Hepatocyte (in vitro differentiated cells): Measurements from ENCODE around the gene TRIM42.

Source experiments
- CTCF ChIP-seq: fragments of 200-600 bp; sonication (generic); IDR thresholded peaks from 2 replicates; pipeline ENCODE4 v1.5.1; 2016; ENCODE audit warnings: antibody characterized with exemption, mild to moderate bottlenecking; ENCODE audit not compliant: poor library complexity
- EZH2 ChIP-seq: fragments of 200-600 bp; sonication (generic); IDR thresholded peaks from 2 replicates; pipeline ENCODE4 v1.6.1; 2016; ENCODE audit warnings: antibody characterized with exemption, mild to moderate bottlenecking, borderline replicate concordance
- EZH2phosphoT487 ChIP-seq: fragments of 200-600 bp; sonication (generic); IDR thresholded peaks from one replicate; pipeline ENCODE4 v1.6.1; 2018; ENCODE audit warnings: antibody characterized with exemption, mild to moderate bottlenecking, low read depth, moderate library complexity; ENCODE audit not compliant: unreplicated experiment, severe bottlenecking

- TF ChIP-seq CTCF (no peak), EZH2 (no peak), EZH2phosphoT487 (no peak)
Measured at GRCh38 chr3:140719841-140720614, 42.2 kb downstream of the TRIM42 start.
